ENCODE measurements around the gene HOXB2. TPM values are rescaled to one million over a fixed set of nuclear protein-coding genes. Genes with fewer than 3 reads are reported as not detected.

HOXB2 gene
- total RNA-seq, 3 donors from 2014 or later (not counting 1 experiment from before 2014, with no cell fraction given) = 21.6 to 30.5 (median 24.7) TPM

DNA sequence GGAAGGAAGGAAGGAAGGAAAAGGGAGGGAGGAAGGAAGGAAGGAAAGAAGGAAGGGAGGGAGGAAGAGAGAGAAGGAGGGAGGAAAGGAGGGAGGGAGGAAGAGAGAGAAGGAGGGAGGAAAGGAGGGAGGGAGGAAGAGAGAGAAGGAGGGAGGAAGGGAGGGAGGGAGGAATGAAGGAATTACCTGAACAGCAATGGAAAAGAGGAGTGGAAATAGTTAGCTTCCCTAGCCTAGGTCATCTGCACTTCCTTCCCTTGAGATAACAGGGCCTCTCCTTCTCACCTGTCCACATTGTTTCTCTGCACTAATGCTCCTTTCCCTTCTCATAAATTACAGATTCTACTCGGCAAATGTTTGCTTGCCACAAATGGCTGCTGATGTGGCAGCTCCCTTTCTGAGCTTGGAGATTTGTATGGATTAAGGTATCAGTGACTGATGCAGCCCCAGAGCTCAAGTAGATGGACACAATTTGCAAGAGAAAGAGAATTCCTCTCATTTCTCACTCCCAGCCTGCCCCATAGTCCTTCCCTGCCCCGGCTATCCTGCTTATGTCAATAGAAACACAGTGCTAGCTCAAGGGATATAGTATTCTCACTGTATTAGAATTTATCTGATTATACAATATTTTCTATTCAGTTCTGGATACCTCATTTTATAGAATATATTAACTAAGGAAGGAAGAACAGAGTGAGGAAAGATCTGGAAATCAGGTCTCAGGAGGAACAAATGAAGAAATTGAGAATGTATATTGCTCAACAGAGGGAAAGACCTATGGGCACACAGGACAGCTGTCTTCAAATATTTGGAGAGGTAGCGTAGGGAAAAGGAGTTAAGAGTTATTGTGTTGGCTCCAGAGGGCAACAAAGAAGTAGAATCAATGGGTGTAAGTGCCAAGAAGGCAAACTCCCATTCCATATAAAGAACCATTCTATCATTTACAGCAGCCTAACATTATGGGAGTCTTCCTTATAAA is 28.7 kb downstream of the HOXB2 start:
- Histone ChIP-seq H3K36me3 (ENCODE audit: control insufficient read depth, insufficient read depth, low read length) (no peaks in the 10 kb centered on the region), H3K9me3 (ENCODE audit: control insufficient read depth, insufficient read depth, low read length) (no peaks in the 10 kb centered on the region), H3K27ac (ENCODE audit: low read length) (no peak overlapping the region), H3K4me1 (ENCODE audit: control insufficient read depth, insufficient read depth, low read length) (no peaks in the 10 kb centered on the region), H3K4me3 (ENCODE audit: low read length) (no peak overlapping the region), H3K27me3 (ENCODE audit: control insufficient read depth, insufficient read depth, low read length) (no peaks in the 10 kb centered on the region)
- H3K4me3 Mint-ChIP-seq = no peak overlapping the region
- H3K9me3 Mint-ChIP-seq = no peaks in the 10 kb centered on the region
- intact Hi-C loops (cut with micrococcal nuclease) = no loop called here
- ATAC-seq (no peak), DNase-seq (no peak)
- 100% methylated on average over 1 of the region's 3 CpGs for WGBS (ENCODE audit: insufficient coverage)
- peaks cover 37 to 45% of the 10 kb centered on the region in 2 donors for H3K27me3 Mint-ChIP-seq (ENCODE audit: low read depth in 2 of 2)
- H3K27ac Mint-ChIP-seq = no peak overlapping the region
- TF ChIP-seq CTCF (IDR thresholded peaks at IDR 0.05) = no peak
- peaks cover 12 to 17% of the 10 kb centered on the region in 2 donors for H3K4me1 Mint-ChIP-seq
- no peaks in the 10 kb centered on the region for H3K36me3 Mint-ChIP-seq

DNA sequence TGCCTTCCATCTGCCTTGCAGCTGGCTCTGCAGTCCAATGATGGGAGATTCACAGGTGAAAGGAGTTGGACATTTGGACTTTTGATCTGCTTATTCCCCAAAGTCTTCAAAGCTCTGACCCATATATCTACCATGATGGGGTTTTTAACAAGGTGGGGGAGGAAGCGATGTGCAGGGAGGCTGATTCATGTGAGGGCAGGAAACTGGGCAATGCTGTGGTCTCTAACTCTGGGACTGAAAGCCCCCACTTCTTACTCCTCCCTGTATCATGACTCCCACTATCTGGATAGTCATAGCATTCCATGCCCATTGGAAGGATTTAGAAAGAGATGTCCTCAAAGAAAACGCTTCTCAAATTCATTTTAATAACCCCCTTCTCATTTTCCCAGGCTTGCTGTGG is 30.4 kb downstream of the HOXB2 start:
- H3K27me3 Mint-ChIP-seq (ENCODE audit: low read depth in 2 of 2) = peaks cover 31 to 38% of the 10 kb centered on the region in 2 donors
- ATAC-seq (no peak), DNase-seq (no peak)
- Histone ChIP-seq H3K27me3 (ENCODE audit: control insufficient read depth, insufficient read depth, low read length) (no peaks in the 10 kb centered on the region), H3K4me1 (ENCODE audit: control insufficient read depth, insufficient read depth, low read length) (no peaks in the 10 kb centered on the region), H3K9me3 (ENCODE audit: control insufficient read depth, insufficient read depth, low read length) (no peaks in the 10 kb centered on the region), H3K36me3 (ENCODE audit: control insufficient read depth, insufficient read depth, low read length) (no peaks in the 10 kb centered on the region), H3K4me3 (ENCODE audit: low read length) (no peak overlapping the region), H3K27ac (ENCODE audit: low read length) (no peak overlapping the region)
- no peak for TF ChIP-seq CTCF (IDR thresholded peaks at IDR 0.05)
- intact Hi-C loops (cut with micrococcal nuclease) = no loop called here
- no peaks in the 10 kb centered on the region for H3K9me3 Mint-ChIP-seq
- H3K36me3 Mint-ChIP-seq = no peaks in the 10 kb centered on the region
- no peak overlapping the region for H3K4me3 Mint-ChIP-seq
- 90% methylated on average over 1 of the region's 2 CpGs for WGBS (ENCODE audit: insufficient coverage)
- H3K4me1 Mint-ChIP-seq = peaks cover 19 to 23% of the 10 kb centered on the region in 2 donors
- H3K27ac Mint-ChIP-seq = no peak overlapping the region

DNA sequence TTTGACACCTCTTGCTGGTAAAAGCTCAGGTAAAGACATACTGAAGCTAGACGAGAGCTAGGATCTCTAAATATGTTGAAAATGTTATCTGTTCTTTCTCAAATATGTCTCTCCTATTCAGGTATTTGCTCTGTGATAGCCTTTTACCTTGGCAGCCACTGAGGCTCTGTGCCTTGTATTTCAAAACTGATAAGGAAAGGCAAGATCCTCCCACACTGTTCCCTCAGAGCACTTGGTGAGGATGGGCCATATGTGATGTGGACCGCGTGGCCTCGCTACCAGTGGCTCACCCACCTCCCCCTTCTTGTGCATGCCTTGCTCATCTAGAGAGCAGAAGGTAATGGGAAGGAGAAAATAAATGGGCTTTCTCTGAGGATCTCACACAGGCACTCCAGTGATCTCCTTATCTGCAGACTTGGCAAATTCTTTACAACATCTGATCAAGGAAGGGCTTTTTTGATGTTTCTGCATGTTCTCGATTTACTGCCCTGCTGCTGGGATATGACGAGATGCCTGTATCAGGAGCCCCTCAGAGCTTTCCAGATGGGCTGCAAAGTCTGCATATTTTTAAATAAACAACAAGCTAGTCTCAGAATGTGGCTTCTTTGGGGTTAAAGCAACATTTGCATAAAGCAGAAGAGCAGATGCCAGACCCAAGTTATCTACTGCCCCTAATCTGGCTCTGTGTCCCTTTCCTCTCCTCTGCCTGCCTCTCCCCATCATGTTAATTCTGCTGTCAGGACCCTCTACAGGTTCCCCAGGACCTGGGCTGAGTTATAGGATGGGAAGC is 31.0 kb downstream of the HOXB2 start:
- ATAC-seq = no peak
- no peaks in the 10 kb centered on the region for H3K4me1 ChIP-seq (ENCODE audit: control insufficient read depth, insufficient read depth, low read length)
- 86% methylated on average over 4 of the region's 6 CpGs for WGBS (ENCODE audit: insufficient coverage)
- H3K27me3 ChIP-seq (ENCODE audit: control insufficient read depth, insufficient read depth, low read length) = no peaks in the 10 kb centered on the region
- Mint-ChIP-seq H3K9me3 (no peaks in the 10 kb centered on the region), H3K36me3 (no peaks in the 10 kb centered on the region), H3K4me1 (peaks cover 19 to 23% of the 10 kb centered on the region in 2 donors), H3K27ac (no peak overlapping the region), H3K27me3 (ENCODE audit: low read depth in 2 of 2) (peaks cover 30 to 38% of the 10 kb centered on the region in 2 donors), H3K4me3 (no peak overlapping the region)
- no peaks in the 10 kb centered on the region for H3K9me3 ChIP-seq (ENCODE audit: control insufficient read depth, insufficient read depth, low read length)
- no peak overlapping the region for H3K4me3 ChIP-seq (ENCODE audit: low read length)
- TF ChIP-seq CTCF (IDR thresholded peaks at IDR 0.05) = no peak
- H3K36me3 ChIP-seq (ENCODE audit: control insufficient read depth, insufficient read depth, low read length) = no peaks in the 10 kb centered on the region
- H3K27ac ChIP-seq (ENCODE audit: low read length) = no peak overlapping the region
- DNase-seq = no peak
- intact Hi-C loops (cut with micrococcal nuclease) = no loop called here
